ENCODE data around the gene ZNF445. TPM values are rescaled to one million over a fixed set of nuclear protein-coding genes. Genes with fewer than 3 reads are reported as not detected.
A peak's percentile ranks its signal among the peaks of the same experiment; 100 is the strongest.

The ZNF445 gene
- total and polyA plus RNA-seq, 2 of the 8 experiments (the other 6 are each of a cell fraction or from before 2014, with no cell fraction given): 3.3 to 26.3 TPM

DNA sequence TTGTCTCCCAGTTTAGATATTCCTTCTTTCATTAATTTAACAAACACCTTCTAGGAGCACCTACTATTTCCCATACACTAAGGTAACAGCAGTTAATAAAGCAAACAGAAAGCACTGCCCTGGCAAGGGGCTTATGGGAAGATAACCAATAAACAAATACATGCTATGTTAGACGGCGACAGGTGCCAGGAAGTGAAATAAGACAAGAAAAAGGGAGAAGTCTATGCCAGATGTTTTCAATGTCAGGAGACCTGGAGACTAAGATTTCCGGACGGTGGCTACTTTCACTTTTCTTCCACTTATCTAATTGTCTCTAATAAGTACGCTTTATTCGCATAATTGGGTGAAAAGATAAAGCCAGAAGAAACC is 32.5 kb upstream of the ZNF445 start:
- Histone ChIP-seq H3K27me3 (replicated peaks in 1 of 4; ENCODE audit: control insufficient read depth in 3 of 4, extremely low read depth in 1 of 4, insufficient read depth in 3 of 4, low read length in 3 of 4) (no peaks in the 10 kb centered on the region), H3K14ac (ENCODE audit: insufficient read length) (no peak overlapping the region), H4K5ac (ENCODE audit: insufficient read length, low read depth, low read length) (no peak overlapping the region), H3K4ac (replicated peaks; ENCODE audit: insufficient read length, low read depth, low read length) (no peak overlapping the region), H3K23ac (ENCODE audit: insufficient read length) (no peak overlapping the region), H3K79me2 (ENCODE audit: control insufficient read depth in 1 of 2, insufficient read depth in 2 of 2, low read length in 2 of 2) (peaks cover 9 to 49% of the 10 kb centered on the region in 2 experiments), H3K4me2 (ENCODE audit: insufficient read depth in 1 of 2, low read depth in 2 of 2, low read length in 2 of 2) (peak overlapping the region; percentile 75 to 76), H3K23me2 (ENCODE audit: low read depth, low read length) (no peaks in the 10 kb centered on the region; the same call in none of the 2 replicates), H2AK5ac (ENCODE audit: low read depth, low read length) (no peak overlapping the region), H3K56ac (replicated peaks; ENCODE audit: insufficient read length, low read depth, low read length) (no peak overlapping the region), H3K27ac (ENCODE audit: low read depth, low read length) (no peak overlapping the region), H3K79me1 (ENCODE audit: low read depth, low read length) (peaks cover 5% of the 10 kb centered on the region; the same call in 1 of the 2 replicates), H2BK12ac (ENCODE audit: low read depth, low read length) (no peak overlapping the region), H2BK20ac (ENCODE audit: low read length) (no peak overlapping the region), H3K4me3 (ENCODE audit: extremely low read depth in 1 of 4, insufficient read depth in 2 of 4, low read depth in 3 of 4, low read length in 4 of 4) (peak overlapping the region; percentile 56 to 96 (median 82)), H3K36me3 (ENCODE audit: control insufficient read depth in 2 of 4, insufficient read depth in 4 of 4, low read length in 3 of 4) (no peaks in the 10 kb centered on the region), H2BK120ac (replicated peaks; ENCODE audit: low read depth, low read length) (no peak overlapping the region), H3K9me3 (ENCODE audit: insufficient read depth in 2 of 2, low read depth in 1 of 2, low read length in 1 of 2) (no peaks in the 10 kb centered on the region), H2BK5ac (ENCODE audit: low read depth, low read length) (no peak overlapping the region), H3K9ac (replicated peaks in 1 of 4; ENCODE audit: extremely low read depth in 1 of 4, low read depth in 3 of 4, low read length in 3 of 4) (peak overlapping the region; percentile 35 to 97 (median 65); a peak in 5 of 7 replicates), H2AFZ (ENCODE audit: low read length) (no peak overlapping the region), H4K8ac (ENCODE audit: extremely low read depth, insufficient read depth, low read length) (no peak overlapping the region), H3K18ac (ENCODE audit: extremely low read depth, low read length) (no peak overlapping the region), H3K4me1 (replicated peaks in 1 of 4; ENCODE audit: control insufficient read depth in 3 of 4, insufficient read depth in 4 of 4, low read length in 3 of 4) (peaks cover 2 to 8% (median 4%) of the 10 kb centered on the region in 4 experiments; a peak in 4 of 7 replicates), H4K20me1 (replicated peaks in 1 of 2; ENCODE audit: control insufficient read depth in 1 of 2, insufficient read depth in 2 of 2, low read length in 2 of 2) (peaks cover 0 to 4% of the 10 kb centered on the region in 2 experiments), H2BK15ac (ENCODE audit: low read length) (no peak overlapping the region), H4K91ac (replicated peaks; ENCODE audit: insufficient read length, low read length) (no peak overlapping the region)
- DNase-seq (ENCODE audit: low read depth in 1 of 2, low spot score in 2 of 2) (no peak), FAIRE-seq (no peak)
- WGBS, 2 experiments (ENCODE audit: extremely low coverage in 1 of 2, insufficient coverage in 1 of 2, insufficient read length in 1 of 2, insufficient replicate concordance in 2 of 2, low coverage in 1 of 2, low lambda C conversion rate in 2 of 2, missing lambda C conversion rate in 1 of 2): 4% methylated on average over 6 of the region's 6 CpGs; no CpG with 5 or more reads in 1 of the 2 experiments
- ChIA-PET CTCF (ENCODE audit: partially characterized antibody) (no interaction called here), POLR2A (ENCODE audit: partially characterized antibody) (interaction anchor here (1.2 to 2.4 kb wide), 6 partner anchors 15 to 75 kb away, joined by 3 to 20 read pairs (median 4); partner anchors contain the start of gene ZNF660)
- TF ChIP-seq POLR2A (IDR thresholded peaks at IDR 0.05; ENCODE audit: control extremely low read depth in 1 of 2, low read depth in 2 of 2, low read length in 2 of 2) (peak in 1 of 2 experiments; percentile 7; a peak in 1 of 3 replicates), SIRT6 (IDR thresholded peaks at IDR 0.05; ENCODE audit: low read length) (no peak)
